DOHH2 (cell line): ENCODE measurements around the gene YPEL1.
"Not testable (repeated sequence)": the region's sequence is repeated elsewhere in the genome, so short reads cannot be mapped to it uniquely, and the experiment has no call there.

Source experiments
- EZH2phosphoT487 ChIP-seq: fragments of 200-600 bp; sonication (generic); IDR thresholded peaks from 2 replicates; pipeline ENCODE4 v1.6.1; 2017; ENCODE audit warnings: borderline replicate concordance, mild to moderate bottlenecking, antibody characterized with exemption, low read length, moderate library complexity, mixed read lengths
- TF ChIP-seq, protein P1 (sequence below): fragments of 200-600 bp; sonication (generic); IDR thresholded peaks from one replicate; pipeline ENCODE4 v1.5.1; 2014; ENCODE audit warnings: antibody characterized with exemption, mild to moderate bottlenecking, low read depth, low read length; ENCODE audit not compliant: poor library complexity, severe bottlenecking

DNA sequence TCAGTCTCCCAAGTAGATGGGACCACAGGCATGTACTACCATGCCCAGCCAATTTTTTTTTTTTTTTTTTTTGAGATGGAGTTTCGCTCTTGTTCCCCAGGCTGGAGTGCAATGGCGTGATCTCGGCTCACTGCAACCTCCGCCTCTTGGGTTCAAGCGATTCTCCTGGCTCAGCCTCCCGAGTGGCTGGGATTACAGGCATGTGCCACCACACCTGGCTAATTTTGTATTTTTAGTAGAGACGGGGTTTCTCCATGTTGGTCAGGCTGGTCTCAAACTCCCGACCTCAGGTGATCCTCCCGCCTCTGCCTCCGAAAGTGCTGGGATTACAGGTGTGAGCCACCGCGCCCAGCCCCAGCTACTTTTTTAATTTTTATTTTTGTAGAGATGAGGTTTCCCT is 56.8 kb downstream of the YPEL1 start:
- TF ChIP-seq, protein P1, sequence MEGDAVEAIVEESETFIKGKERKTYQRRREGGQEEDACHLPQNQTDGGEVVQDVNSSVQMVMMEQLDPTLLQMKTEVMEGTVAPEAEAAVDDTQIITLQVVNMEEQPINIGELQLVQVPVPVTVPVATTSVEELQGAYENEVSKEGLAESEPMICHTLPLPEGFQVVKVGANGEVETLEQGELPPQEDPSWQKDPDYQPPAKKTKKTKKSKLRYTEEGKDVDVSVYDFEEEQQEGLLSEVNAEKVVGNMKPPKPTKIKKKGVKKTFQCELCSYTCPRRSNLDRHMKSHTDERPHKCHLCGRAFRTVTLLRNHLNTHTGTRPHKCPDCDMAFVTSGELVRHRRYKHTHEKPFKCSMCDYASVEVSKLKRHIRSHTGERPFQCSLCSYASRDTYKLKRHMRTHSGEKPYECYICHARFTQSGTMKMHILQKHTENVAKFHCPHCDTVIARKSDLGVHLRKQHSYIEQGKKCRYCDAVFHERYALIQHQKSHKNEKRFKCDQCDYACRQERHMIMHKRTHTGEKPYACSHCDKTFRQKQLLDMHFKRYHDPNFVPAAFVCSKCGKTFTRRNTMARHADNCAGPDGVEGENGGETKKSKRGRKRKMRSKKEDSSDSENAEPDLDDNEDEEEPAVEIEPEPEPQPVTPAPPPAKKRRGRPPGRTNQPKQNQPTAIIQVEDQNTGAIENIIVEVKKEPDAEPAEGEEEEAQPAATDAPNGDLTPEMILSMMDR: not testable (repeated sequence)
- TF ChIP-seq EZH2phosphoT487: not testable (repeated sequence)
